Fibroblast of mammary gland (primary cell): ENCODE data around the gene CDH13.

Experiments used
- DNase-seq: peaks from one replicate; pipeline ENCODE4 v3.0.0-alpha.2; 2010; ENCODE audit warnings: low read depth
- H3K4me3 ChIP-seq: 2 replicates; pipeline ENCODE4 v1.5.1; 2011; ENCODE audit warnings: low read depth, mild to moderate bottlenecking, low read length, moderate library complexity; ENCODE audit not compliant: control insufficient read depth
- CTCF ChIP-seq: conservative IDR thresholded peaks from 2 replicates; pipeline ENCODE4 v1.5.1; 2011; ENCODE audit warnings: low read depth, low read length, inconsistent platforms; ENCODE audit not compliant: control insufficient read depth, insufficient read depth

The CDH13 gene

GRCh38 chr16:83755391-83755790, 1128.6 kb downstream of the CDH13 start:
- no peak for DNase-seq
- no peak for TF ChIP-seq CTCF
- no peak overlapping the region for H3K4me3 ChIP-seq

- no peak for TF ChIP-seq CTCF
- no peak overlapping the region for H3K4me3 ChIP-seq
These were observed 1135.6 kb downstream of the CDH13 start for GRCh38 chr16:83762141-83762991.

GRCh38 chr16:83762992-83763358, 1136.2 kb downstream of the CDH13 start:
- no peak for TF ChIP-seq CTCF
- DNase-seq: no peak

More at GRCh38 chr16:83762141-83762991, 1135.6 kb downstream of the CDH13 start:
- DNase-seq: no peak

GRCh38 chr16:83768986-83769385, 1142.2 kb downstream of the CDH13 start:
- TF ChIP-seq CTCF: no peak
- H3K4me3 ChIP-seq: no peak overlapping the region
- DNase-seq: no peak

More at GRCh38 chr16:83762992-83763358, 1136.2 kb downstream of the CDH13 start:
- no peak overlapping the region for H3K4me3 ChIP-seq

- no peak for TF ChIP-seq CTCF
- no peak for DNase-seq
These were observed 1142.7 kb downstream of the CDH13 start for GRCh38 chr16:83769397-83770008.

GRCh38 chr16:83771306-83771942, 1144.7 kb downstream of the CDH13 start:
- no peak for TF ChIP-seq CTCF
- DNase-seq: no peak
- H3K4me3 ChIP-seq: no peak overlapping the region

More at GRCh38 chr16:83769397-83770008, 1142.7 kb downstream of the CDH13 start:
- H3K4me3 ChIP-seq: no peak overlapping the region
